ENCODE measurements around the gene SH3RF3.
A peak's percentile ranks its signal among the peaks of the same experiment; 100 is the strongest.

SH3RF3 gene

GRCh38 chr2:109340381-109340780, 211.4 kb downstream of the SH3RF3 start:
- no peak overlapping the region for H3K4me3 ChIP-seq (ENCODE audit: low read length)
- DNase-seq (ENCODE audit: low read depth): no peak
- TF ChIP-seq CTCF (IDR thresholded peaks at IDR 0.05; ENCODE audit: insufficient read depth, low read depth, low read length, missing control alignments): no peak

- TF ChIP-seq CTCF (IDR thresholded peaks at IDR 0.05; ENCODE audit: insufficient read depth, low read depth, low read length, missing control alignments): no peak
- peak; percentile 48 for DNase-seq (ENCODE audit: low read depth)
These were observed 212.6 kb downstream of the SH3RF3 start for GRCh38 chr2:109341355-109342255.

GRCh38 chr2:109342256-109342850, 213.3 kb downstream of the SH3RF3 start:
- DNase-seq (ENCODE audit: low read depth): no peak
- H3K4me3 ChIP-seq (ENCODE audit: low read length): no peak overlapping the region
- no peak for TF ChIP-seq CTCF (IDR thresholded peaks at IDR 0.05; ENCODE audit: insufficient read depth, low read depth, low read length, missing control alignments)

More at GRCh38 chr2:109341355-109342255, 212.6 kb downstream of the SH3RF3 start:
- no peak overlapping the region for H3K4me3 ChIP-seq (ENCODE audit: low read length)

GRCh38 chr2:109342930-109343329, 213.9 kb downstream of the SH3RF3 start:
- TF ChIP-seq CTCF (IDR thresholded peaks at IDR 0.05; ENCODE audit: insufficient read depth, low read depth, low read length, missing control alignments): no peak
- no peak overlapping the region for H3K4me3 ChIP-seq (ENCODE audit: low read length)
- DNase-seq (ENCODE audit: low read depth): no peak

GRCh38 chr2:109343460-109343859, 214.5 kb downstream of the SH3RF3 start:
- no peak for TF ChIP-seq CTCF (IDR thresholded peaks at IDR 0.05; ENCODE audit: insufficient read depth, low read depth, low read length, missing control alignments)
- DNase-seq (ENCODE audit: low read depth): no peak
- H3K4me3 ChIP-seq (ENCODE audit: low read length): no peak overlapping the region

- H3K4me3 ChIP-seq (ENCODE audit: low read length): no peak overlapping the region
- no peak for TF ChIP-seq CTCF (IDR thresholded peaks at IDR 0.05; ENCODE audit: insufficient read depth, low read depth, low read length, missing control alignments)
- DNase-seq (ENCODE audit: low read depth): no peak
These were observed 215.3 kb downstream of the SH3RF3 start for GRCh38 chr2:109344270-109344805.
